ENCODE data around the gene LRRC63. TPM values are rescaled to one million over a fixed set of nuclear protein-coding genes. Genes with fewer than 3 reads are reported as not detected.
A peak's percentile ranks its signal among the peaks of the same experiment; 100 is the strongest.

Gene LRRC63
- total and polyA plus RNA-seq, 9 of the 15 experiments (the other 6 are each of a cell fraction or from before 2014, with no cell fraction given): 0.07 to 0.41 (median 0.24) TPM; not detected in 1

DNA sequence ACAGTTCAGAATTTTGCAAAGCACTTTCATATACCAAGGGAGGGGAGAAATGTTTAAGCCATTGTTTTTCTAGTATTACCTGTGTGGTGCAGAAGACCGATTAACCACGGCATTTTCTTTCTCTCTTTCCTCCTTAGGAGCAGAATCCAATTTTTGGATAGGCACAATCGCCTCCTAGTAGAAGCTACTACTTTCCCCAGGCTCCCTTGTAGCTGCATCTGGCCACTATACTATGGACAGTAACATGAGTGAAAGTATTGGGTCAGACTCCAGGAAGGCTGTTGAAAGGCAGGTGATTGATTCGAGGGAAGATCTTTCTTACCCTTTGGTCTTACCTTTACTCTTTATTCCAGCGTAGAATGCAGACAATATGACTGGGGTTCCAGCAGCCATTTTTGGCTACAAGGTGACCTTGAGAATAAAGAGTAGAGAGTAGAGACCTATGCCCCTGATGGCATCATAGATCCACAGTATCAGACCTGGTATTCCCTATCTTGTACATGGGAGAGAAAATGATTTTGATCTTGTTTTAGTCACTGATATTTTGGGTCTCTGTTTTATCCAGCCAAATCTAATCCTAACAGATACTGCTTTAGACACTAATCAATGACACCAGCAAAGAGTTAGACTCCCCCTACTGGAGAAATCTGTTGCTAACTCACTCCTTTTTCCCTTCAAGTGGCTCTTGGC lies 77.0 kb downstream of the LRRC63 start (continued):
- TF ChIP-seq, protein P1, sequence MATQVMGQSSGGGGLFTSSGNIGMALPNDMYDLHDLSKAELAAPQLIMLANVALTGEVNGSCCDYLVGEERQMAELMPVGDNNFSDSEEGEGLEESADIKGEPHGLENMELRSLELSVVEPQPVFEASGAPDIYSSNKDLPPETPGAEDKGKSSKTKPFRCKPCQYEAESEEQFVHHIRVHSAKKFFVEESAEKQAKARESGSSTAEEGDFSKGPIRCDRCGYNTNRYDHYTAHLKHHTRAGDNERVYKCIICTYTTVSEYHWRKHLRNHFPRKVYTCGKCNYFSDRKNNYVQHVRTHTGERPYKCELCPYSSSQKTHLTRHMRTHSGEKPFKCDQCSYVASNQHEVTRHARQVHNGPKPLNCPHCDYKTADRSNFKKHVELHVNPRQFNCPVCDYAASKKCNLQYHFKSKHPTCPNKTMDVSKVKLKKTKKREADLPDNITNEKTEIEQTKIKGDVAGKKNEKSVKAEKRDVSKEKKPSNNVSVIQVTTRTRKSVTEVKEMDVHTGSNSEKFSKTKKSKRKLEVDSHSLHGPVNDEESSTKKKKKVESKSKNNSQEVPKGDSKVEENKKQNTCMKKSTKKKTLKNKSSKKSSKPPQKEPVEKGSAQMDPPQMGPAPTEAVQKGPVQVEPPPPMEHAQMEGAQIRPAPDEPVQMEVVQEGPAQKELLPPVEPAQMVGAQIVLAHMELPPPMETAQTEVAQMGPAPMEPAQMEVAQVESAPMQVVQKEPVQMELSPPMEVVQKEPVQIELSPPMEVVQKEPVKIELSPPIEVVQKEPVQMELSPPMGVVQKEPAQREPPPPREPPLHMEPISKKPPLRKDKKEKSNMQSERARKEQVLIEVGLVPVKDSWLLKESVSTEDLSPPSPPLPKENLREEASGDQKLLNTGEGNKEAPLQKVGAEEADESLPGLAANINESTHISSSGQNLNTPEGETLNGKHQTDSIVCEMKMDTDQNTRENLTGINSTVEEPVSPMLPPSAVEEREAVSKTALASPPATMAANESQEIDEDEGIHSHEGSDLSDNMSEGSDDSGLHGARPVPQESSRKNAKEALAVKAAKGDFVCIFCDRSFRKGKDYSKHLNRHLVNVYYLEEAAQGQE (IDR thresholded peaks at IDR 0.05; ENCODE audit: borderline replicate concordance): peak; percentile 49
- TF ChIP-seq, protein P1 (CRISPR knock-in tag; IDR thresholded peaks at IDR 0.05; ENCODE audit: low read depth): no peak
- no peak for TF ChIP-seq FIP1L1 (IDR thresholded peaks at IDR 0.05; ENCODE audit: low read depth, low read length, poor library complexity, severe bottlenecking)
- TF ChIP-seq, protein P2, sequence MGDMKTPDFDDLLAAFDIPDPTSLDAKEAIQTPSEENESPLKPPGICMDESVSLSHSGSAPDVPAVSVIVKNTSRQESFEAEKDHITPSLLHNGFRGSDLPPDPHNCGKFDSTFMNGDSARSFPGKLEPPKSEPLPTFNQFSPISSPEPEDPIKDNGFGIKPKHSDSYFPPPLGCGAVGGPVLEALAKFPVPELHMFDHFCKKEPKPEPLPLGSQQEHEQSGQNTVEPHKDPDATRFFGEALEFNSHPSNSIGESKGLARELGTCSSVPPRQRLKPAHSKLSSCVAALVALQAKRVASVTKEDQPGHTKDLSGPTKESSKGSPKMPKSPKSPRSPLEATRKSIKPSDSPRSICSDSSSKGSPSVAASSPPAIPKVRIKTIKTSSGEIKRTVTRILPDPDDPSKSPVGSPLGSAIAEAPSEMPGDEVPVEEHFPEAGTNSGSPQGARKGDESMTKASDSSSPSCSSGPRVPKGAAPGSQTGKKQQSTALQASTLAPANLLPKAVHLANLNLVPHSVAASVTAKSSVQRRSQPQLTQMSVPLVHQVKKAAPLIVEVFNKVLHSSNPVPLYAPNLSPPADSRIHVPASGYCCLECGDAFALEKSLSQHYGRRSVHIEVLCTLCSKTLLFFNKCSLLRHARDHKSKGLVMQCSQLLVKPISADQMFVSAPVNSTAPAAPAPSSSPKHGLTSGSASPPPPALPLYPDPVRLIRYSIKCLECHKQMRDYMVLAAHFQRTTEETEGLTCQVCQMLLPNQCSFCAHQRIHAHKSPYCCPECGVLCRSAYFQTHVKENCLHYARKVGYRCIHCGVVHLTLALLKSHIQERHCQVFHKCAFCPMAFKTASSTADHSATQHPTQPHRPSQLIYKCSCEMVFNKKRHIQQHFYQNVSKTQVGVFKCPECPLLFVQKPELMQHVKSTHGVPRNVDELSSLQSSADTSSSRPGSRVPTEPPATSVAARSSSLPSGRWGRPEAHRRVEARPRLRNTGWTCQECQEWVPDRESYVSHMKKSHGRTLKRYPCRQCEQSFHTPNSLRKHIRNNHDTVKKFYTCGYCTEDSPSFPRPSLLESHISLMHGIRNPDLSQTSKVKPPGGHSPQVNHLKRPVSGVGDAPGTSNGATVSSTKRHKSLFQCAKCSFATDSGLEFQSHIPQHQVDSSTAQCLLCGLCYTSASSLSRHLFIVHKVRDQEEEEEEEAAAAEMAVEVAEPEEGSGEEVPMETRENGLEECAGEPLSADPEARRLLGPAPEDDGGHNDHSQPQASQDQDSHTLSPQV (IDR thresholded peaks at IDR 0.05): 0 out of 2 replicates have a peak, but pooled peaks have one; percentile 35
- peak; percentile 49; the same call in 1 of the 2 replicates for TF ChIP-seq HDAC8 (tag; IDR thresholded peaks at IDR 0.05)
- TF ChIP-seq MCM5 (IDR thresholded peaks at IDR 0.05; ENCODE audit: low read depth): no peak
- TF ChIP-seq, protein P3, sequence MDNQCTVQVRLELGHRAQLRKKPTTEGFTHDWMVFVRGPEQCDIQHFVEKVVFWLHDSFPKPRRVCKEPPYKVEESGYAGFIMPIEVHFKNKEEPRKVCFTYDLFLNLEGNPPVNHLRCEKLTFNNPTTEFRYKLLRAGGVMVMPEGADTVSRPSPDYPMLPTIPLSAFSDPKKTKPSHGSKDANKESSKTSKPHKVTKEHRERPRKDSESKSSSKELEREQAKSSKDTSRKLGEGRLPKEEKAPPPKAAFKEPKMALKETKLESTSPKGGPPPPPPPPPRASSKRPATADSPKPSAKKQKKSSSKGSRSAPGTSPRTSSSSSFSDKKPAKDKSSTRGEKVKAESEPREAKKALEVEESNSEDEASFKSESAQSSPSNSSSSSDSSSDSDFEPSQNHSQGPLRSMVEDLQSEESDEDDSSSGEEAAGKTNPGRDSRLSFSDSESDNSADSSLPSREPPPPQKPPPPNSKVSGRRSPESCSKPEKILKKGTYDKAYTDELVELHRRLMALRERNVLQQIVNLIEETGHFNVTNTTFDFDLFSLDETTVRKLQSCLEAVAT (IDR thresholded peaks at IDR 0.05): no peak
- peak; percentile 43 for TF ChIP-seq DACH1 (IDR thresholded peaks at IDR 0.05; ENCODE audit: partially characterized antibody)

Data from K562 (cell line).